ENCODE data around the gene HIF3A.
"Not testable (repeated sequence)": the region's sequence is repeated elsewhere in the genome, so short reads cannot be mapped to it uniquely, and the experiment has no call there.

The HIF3A gene

DNA sequence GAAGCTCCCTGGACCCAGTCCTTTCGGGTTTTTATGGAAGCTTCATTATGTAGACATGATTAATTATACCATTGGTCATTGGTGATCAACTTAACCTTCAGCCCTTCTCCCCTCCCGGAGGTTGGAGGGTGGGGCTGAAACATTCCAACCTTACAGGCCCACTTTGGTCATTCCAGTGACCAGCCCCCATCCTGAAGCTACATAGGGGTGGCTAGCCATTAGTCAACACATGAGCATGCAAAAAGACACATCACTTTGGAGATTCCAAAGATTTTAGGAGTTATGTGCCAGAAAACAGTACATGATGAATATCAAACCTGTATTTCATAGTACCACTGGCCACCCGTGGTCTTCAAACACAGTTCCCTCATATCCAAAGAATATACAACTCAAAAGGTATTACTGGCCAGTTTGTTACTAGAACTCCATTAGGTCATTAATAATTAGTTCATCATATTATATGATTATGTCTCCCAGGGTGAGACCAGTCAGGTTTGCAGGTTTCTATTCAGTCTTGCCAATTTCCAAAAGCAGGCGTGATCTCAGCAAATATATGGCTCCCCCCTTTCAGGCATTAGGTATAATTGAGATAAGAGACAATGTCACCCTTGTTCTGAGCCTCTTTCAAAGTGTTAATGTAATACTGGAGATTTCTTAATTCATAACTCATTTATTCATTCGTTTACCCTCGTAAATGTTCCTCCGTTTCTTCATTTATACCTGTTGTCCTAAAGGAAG lies 61.2 kb downstream of the HIF3A start:
- no peak for DNase-seq (ENCODE audit: low spot score)

- DNase-seq (ENCODE audit: low spot score) = peak; percentile 22
These were observed 65.1 kb downstream of the HIF3A start for GRCh38 chr19:46361915-46362314.

- DNase-seq (ENCODE audit: low spot score) = no peak
These were observed 67.5 kb downstream of the HIF3A start for GRCh38 chr19:46364359-46364758.

DNA sequence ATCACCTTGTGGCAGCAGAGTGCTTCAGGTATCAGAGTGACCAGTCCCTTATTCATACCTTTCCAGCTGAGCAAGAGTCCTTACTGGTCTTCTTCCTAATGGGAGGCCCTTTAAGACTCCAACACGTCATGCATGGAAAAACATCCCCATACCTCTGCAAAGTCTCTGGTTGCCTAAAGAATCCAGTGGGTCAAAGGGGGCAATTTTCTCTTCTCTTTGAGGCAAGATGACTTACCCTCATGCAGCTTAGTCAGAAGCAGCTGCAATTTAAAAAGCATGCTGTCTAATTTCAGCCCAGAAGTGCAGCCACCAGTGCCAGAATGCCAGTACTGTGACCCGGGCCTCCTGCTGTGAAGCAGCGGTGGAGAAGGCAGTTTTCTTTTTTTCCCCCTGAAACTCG lies 68.7 kb downstream of the HIF3A start:
- DNase-seq (ENCODE audit: low spot score) = no peak

GRCh38 chr19:46366620-46367292 lies 69.9 kb downstream of the HIF3A start:
- DNase-seq (ENCODE audit: low spot score) = no peak

GRCh38 chr19:46367426-46367825 lies 70.6 kb downstream of the HIF3A start:
- DNase-seq (ENCODE audit: low spot score) = no peak

- DNase-seq (ENCODE audit: low spot score) = no peak
These were observed 71.3 kb downstream of the HIF3A start for GRCh38 chr19:46368116-46368515.

DNA sequence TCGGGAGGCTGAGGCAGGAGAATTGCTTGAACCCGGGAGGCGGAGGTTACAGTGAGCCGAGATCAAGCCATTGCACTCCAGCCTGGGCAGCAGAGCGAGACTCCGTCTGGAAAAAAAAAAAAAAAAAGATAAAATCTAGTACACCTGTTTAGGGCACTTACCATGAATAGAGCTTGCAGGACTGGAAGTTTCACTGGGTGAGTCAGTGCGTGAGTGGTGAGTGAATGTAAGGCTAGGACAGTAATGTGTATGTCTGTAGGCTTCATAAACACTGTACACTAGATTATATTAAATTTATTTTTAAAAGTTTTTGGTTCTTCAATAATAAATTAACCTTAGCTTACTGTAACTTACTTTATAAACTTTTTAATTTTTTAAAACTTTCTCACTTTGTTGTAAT lies 73.0 kb downstream of the HIF3A start:
- DNase-seq (ENCODE audit: low spot score) = no peak

DNA sequence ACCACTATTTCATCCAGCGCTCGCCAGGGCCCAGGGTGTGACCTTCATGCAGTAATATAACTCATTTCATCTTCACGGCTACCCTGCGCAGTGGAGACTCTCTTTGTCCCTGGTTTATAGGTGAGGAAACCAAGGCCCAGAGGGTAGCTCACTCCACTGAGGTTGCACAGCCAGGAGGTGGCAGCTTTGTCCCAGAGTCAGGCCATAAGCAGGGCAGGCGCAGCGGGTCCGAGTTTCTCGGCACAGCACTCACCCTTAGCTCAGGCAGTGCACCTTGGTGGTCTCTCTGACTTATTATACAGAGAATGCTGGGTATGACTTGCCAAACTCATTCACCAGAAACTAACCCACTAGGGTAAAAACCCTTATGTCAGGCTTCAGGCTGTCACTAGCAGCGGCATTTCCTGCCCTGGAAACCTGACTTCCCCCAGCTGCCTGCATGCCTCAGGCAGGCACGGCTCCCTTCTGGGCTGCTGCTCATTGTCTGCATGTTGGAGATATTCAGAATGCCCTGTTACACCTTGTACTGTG lies 74.6 kb downstream of the HIF3A start:
- DNase-seq (ENCODE audit: low spot score) = no peak

DNA sequence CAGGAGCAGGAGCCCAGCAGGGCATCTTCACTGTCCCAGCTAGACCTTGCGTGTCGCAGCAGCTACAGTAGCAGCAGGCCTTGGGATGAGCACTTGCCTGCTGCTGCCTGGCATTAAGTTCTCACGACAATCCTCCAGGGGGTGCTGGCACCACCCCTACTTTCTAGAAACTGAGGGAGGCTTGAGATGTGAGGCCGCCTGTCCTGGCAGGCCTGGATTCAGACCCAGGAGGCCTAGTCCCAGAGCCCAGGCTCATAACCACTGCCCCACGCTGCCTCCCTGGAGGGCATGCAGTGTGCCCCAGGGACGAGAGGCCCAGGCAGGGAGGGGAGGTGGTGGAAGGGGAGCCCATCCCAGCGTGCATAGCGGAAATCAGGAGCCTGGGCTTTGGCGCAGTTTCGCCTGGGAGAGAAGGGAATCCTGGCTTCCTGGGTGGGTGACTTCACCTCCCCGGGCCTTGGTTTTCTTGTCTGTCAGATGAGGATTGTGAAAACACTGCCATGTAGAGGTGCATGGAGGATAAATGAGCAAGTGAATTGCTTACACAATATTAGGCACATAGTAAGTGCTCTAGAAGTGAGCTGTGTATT lies 76.2 kb downstream of the HIF3A start:
- DNase-seq (ENCODE audit: low spot score) = no peak

GRCh38 chr19:46373491-46374359 lies 76.9 kb downstream of the HIF3A start:
- DNase-seq (ENCODE audit: low spot score) = no peak

DNA sequence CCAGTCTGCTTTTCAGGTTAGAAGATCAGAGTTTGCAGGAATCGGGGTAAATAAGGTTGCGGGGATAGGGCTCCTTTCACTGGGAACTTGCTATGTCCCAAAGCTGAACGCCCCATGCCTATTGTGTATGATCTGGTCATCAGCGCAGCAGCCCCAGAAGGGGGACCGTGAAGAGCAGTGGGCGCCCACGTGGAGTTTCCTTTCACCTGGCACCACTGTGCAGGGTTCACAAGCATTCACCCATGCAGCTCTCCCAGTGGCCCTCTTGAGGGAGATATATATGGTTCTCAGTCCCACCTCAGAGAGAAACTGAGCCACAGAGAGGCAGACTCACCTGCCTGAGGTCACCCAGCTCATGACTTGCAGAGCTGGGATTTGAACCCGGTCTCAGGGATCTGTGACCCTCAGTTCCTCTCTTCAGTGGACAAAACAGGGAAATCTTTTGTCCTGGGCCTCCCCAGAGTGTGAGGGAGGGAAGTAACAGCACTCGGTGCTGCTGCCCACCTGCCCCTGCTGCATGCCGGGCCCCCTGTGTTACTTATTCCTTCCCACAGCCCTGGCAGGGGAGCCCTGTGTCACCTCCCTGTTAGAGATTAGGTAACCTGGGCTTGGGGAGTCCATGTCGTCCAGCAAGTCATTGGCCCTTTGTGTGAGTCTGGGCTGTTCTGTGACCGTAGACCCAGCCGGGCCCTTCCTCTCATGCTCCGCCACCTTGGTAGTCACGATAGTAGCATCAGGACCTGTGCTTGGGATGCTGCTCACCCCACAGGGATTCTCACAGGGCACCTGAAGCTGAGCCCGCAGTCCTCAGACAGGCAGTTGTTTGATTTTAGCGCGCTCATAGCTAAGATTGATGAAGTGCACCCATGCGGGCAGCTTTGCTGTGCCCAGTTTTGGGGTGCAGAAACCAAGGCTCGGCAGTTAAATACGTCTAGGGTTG lies 78.0 kb downstream of the HIF3A start:
- DNase-seq (ENCODE audit: low spot score) = no peak

- DNase-seq (ENCODE audit: low spot score) = not testable (repeated sequence)
These were observed 78.7 kb downstream of the HIF3A start for GRCh38 chr19:46375476-46376067.

GRCh38 chr19:46376241-46377153 lies 79.7 kb downstream of the HIF3A start:
- no peak for DNase-seq (ENCODE audit: low spot score)

DNA sequence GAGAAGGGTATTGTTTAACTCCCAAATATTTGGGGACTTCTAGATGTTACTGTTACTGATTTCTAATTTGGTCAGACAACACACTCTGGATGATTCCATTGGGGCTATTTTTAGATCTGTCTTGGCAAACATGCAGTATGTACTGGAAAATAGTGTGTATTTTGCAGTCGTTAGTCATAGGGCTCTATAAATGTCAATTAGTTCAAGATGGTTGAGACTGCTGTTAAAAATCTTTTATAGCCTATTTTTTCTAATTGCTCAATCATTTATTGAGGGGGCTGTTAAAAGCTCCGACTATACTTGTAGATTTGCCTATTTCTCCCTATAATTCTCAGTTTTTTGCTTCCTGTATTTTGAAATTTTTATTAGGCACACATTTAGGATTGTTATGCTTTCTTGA lies 81.4 kb downstream of the HIF3A start:
- no peak for DNase-seq (ENCODE audit: low spot score)

- no peak for DNase-seq (ENCODE audit: low spot score)
These were observed 83.8 kb downstream of the HIF3A start for GRCh38 chr19:46380690-46381089.

- DNase-seq (ENCODE audit: low spot score) = no peak
These were observed 84.5 kb downstream of the HIF3A start for GRCh38 chr19:46381346-46381745.

DNA sequence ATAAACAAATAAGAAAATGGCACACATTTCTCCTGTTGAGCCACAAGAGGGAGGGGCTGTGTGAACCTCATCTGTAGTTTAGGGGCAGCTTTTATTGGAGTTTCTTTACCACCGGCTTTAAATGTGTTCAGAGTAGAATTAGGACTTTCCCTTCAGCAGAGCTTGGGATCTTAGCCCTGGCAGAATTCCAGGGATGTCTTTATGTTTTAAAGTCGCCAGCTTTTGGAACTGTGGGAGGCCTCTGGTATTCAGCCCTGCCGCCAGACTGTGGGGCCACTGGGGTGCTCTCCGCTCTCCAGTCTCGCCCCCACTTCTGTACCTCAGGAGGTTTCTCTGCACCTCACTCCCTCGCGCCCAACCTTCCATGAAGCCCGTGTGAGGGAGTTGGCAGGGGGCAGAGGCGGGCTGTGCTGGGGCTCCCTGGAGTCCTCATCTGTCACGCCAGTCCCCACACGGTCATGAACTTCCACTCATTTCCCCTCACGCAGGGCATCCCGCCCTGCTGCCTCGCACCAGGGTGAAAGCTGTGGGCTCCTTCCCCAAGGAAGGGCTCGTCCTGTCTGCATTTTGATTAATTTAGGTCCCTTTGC lies 85.0 kb downstream of the HIF3A start:
- no peak for DNase-seq (ENCODE audit: low spot score)

DNA sequence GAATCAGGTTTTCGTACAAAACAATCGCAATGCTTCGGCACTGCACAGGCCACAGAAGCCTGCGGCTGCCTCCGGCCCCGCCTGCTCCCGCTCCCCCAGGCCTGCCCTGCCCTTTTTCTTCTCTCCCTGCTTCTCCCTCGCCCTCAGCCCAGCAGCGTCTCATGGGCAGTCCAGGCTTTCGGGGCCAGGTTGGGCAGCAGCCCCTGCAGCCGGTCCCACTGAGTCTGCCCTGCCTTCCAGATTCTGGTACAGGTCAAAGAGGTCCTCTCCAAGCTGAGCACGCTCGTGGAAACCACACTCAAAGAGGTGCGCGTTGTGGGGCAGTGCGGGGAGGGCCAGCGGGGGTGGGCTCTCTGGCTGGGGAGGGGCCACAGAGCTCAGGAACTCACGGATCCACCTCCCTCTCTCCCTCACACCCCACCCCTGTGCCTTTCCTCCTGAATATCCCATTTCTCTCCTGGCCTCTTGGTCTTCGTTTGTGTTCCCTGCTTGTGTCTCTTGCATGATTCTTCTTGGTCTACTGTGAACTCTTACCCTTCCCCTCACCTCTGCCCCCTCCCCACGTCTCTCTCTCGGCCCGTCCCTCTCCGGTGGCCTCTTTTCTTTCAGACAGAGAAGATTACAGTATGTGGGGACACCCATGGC lies 86.5 kb downstream of the HIF3A start:
- no peak for DNase-seq (ENCODE audit: low spot score)

Measured in CD4-positive, alpha-beta T cell treated with Interleukin-15 for 4 hours (primary cell).